Heart left ventricle (tissue), 16 donors: ENCODE data around the gene LILRB1. TPM values are rescaled to one million over a fixed set of nuclear protein-coding genes. Genes with fewer than 3 reads are reported as not detected.

ENCODE experiments used
- ATAC-seq, 4 donors: fragments of 200-7000 bp; cut with Tn5 transposase; one replicate each; pipeline ENCODE4 v1.9.1; 2020 to 2022; ENCODE audit warnings: moderate library complexity in 4 of 4, mild to moderate bottlenecking in 3 of 4, moderate number of reproducible peaks in 1 of 4
- DNase-seq, 5 donors: peaks; one replicate each; pipeline ENCODE4 v3.0.0-alpha.2; 2020
- H3K27ac ChIP-seq, 12 donors: fragments of 200-600 bp; sonication (generic) in 4 of 12; one replicate each; pipeline versions ENCODE4 v1.5.0 to v1.8.0; 2016 to 2022; ENCODE audit warnings: mild to moderate bottlenecking in 2 of 12
- H3K27me3 ChIP-seq, 9 donors: fragments of 200-600 bp; sonication (generic) in 2 of 9; one replicate each; pipeline versions ENCODE4 v1.5.1 to v1.8.0; 2016 to 2022; ENCODE audit warnings: mild to moderate bottlenecking in 3 of 9
- H3K36me3 ChIP-seq, 9 donors: fragments of 200-600 bp; sonication (generic) in 2 of 9; one replicate each; pipeline versions ENCODE4 v1.5.0 to v1.8.0; 2018 to 2022; ENCODE audit warnings: mild to moderate bottlenecking in 2 of 9
- H3K4me1 ChIP-seq, 12 donors: fragments of 200-600 bp; sonication (generic) in 4 of 12; one replicate each; pipeline versions ENCODE4 v1.5.0 to v1.8.0; 2016 to 2022; ENCODE audit warnings: mild to moderate bottlenecking in 3 of 12
- H3K4me3 ChIP-seq, 12 donors: fragments of 200-600 bp; sonication (generic) in 4 of 12; one replicate each; pipeline versions ENCODE4 v1.5.0 to v1.8.0; 2017 to 2022; ENCODE audit warnings: mild to moderate bottlenecking in 9 of 12, moderate library complexity in 4 of 12
- H3K9me3 ChIP-seq, 12 donors: fragments of 200-600 bp; sonication (generic) in 4 of 12; one replicate each; pipeline versions ENCODE4 v1.5.0 to v1.8.0; 2016 to 2022; ENCODE audit warnings: mild to moderate bottlenecking in 1 of 12
- CTCF ChIP-seq, 12 donors: fragments of 200-600 bp; sonication (generic) in 4 of 12; IDR thresholded peaks; one replicate each; pipeline versions ENCODE4 v1.5.0 to v1.8.0; 2018 to 2022; ENCODE audit warnings: antibody characterized with exemption in 12 of 12, mild to moderate bottlenecking in 5 of 12
- POLR2A ChIP-seq, 2 donors: fragments of 450-650 bp; IDR thresholded peaks; one replicate each; pipeline ENCODE4 v1.6.1; 2017; ENCODE audit warnings: antibody characterized with exemption in 2 of 2, mild to moderate bottlenecking in 2 of 2, moderate library complexity in 2 of 2
- WGBS, 4 donors: extraction: QIAGEN DNeasy Blood & Tissue Kit in 2 of 4; methylation state at CpG; one replicate each; pipeline versions ENCODE4 v1.1.5 to v1.1.7; 2013 to 2018; 5-methylcytosine and 5-hydroxymethylcytosine counted together
- intact Hi-C, 10 donors: fragments of 100-400 bp; cut with DNase I; formaldehyde crosslinking; loops; one replicate each; pipeline versions ENCODE4 v1.11.1 to v1.14.2; 2022
- polyA plus RNA-seq, 2 donors: library from polyadenylated mRNA; stranded (reverse); fragments of 200-250 nt; gene quantifications; one replicate each; pipeline ENCODE4 v1.2.3, GENCODE V29; 2013
- total RNA-seq, 9 donors: library from RNA; depleted of rRNA in 2 of 9; stranded (reverse); fragments of >200 nt in 2 of 9; fragmentation: NEBNext Ultra II Directional in 3 of 9; extraction: Animal tissue kit (Norgen Biotek cat#: 25700) in 3 of 9; gene quantifications; one replicate each; pipeline versions ENCODE4 v1.1.0 to v1.2.4, GENCODE V29; 2016 to 2023
- donor health status: ischemic (EF 13 %, LVEDD 7.1; RV severe dilation, severe dysfunction).
- donor health status: healthy with polysubstance abuse.
- donor health status: DM: no; HTN: yes; CAD: no.
- donor health status: DM: no; HTN: no; CAD: no.
- donor health status: ischemic (EF 25% LVEDD 6.9; RV normal size, moderate dysfunction).
- donor health status: ischemic (EF 25% LVEDD 5.7; RV mildly dilated, moderate dysfunction).
- donor health status: healthy.
- donor health status: DM: yes; HTN: yes; CAD: no.
- donor health status: ischemic (EF 35%, LVEDD 5.7; RV mildly dilated, moderate dysfunction).
- donor health status: nonischemic (EF 11% LVEDD 7.7; RV severe dilation, severe dysfunction).
- donor health status: DM: yes; HTN: yes; CAD: no.
- donor health status: PGD.
- donor health status: ischemic (EF 29% LVEDD 5.4; RV normal size, mild dysfunction).
- donor health status: nonischemic (EF 23%, LVEDD 6.1; RV moderate dilation, normal function).

The LILRB1 gene
- total and polyA plus RNA-seq, 11 donors, result 0.16 to 35.6 (median 1.0) TPM

- peaks cover 0 to 11% (median 6%) of the 10 kb centered on the region in 9 donors for H3K27me3 ChIP-seq
- DNase-seq (no peak), ATAC-seq (no peak)
- 50 to 56% (median 53%) methylated on average over 4 of the region's 4 CpGs for WGBS, 4 donors
- intact Hi-C loops, result no loop called here
- H3K36me3 ChIP-seq, result peaks cover 0 to 5% (median 0%) of the 10 kb centered on the region in 9 donors
- H3K9me3 ChIP-seq, result no peaks in the 10 kb centered on the region
- H3K4me3 ChIP-seq, result no peak overlapping the region
- no peaks in the 10 kb centered on the region for H3K4me1 ChIP-seq
- no peak overlapping the region for H3K27ac ChIP-seq
- TF ChIP-seq POLR2A (IDR thresholded peaks at IDR 0.05), result no peak
- TF ChIP-seq CTCF (IDR thresholded peaks at IDR 0.05), result no peak
Measured at GRCh38 chr19:54648129-54648528, 17.8 kb downstream of the LILRB1 start.

GRCh38 chr19:54650108-54650655 is 19.9 kb downstream of the LILRB1 start:
- intact Hi-C loops, result loop anchor here in 1 of 10 donors (10.0 kb wide), 1 partner anchor 275 kb away; no protein-coding TSS in a partner anchor
- no peak for ATAC-seq
- no peak for TF ChIP-seq CTCF (IDR thresholded peaks at IDR 0.05)
- TF ChIP-seq POLR2A (IDR thresholded peaks at IDR 0.05), result no peak
- Histone ChIP-seq H3K4me3 (no peak overlapping the region), H3K36me3 (peaks cover 0 to 5% (median 0%) of the 10 kb centered on the region in 9 donors), H3K4me1 (peaks cover 0 to 8% (median 0%) of the 10 kb centered on the region in 12 donors), H3K27ac (no peak overlapping the region), H3K27me3 (peaks cover 0 to 11% (median 6%) of the 10 kb centered on the region in 9 donors), H3K9me3 (no peaks in the 10 kb centered on the region)
- 74 to 86% (median 80%) methylated on average over 6 of the region's 6 CpGs for WGBS, 4 donors
- DNase-seq, result no peak

GRCh38 chr19:54653181-54653809 is 23.0 kb downstream of the LILRB1 start:
- intact Hi-C loops, result loop anchor here in 1 of 10 donors (10.0 kb wide), 1 partner anchor 272 kb away; no protein-coding TSS in a partner anchor
- peaks cover 0 to 11% (median 7%) of the 10 kb centered on the region in 9 donors for H3K27me3 ChIP-seq
- peaks cover 0 to 5% (median 0%) of the 10 kb centered on the region in 9 donors for H3K36me3 ChIP-seq
- ATAC-seq, result no peak
- no peak overlapping the region for H3K4me3 ChIP-seq
- H3K27ac ChIP-seq, result no peak overlapping the region
- WGBS, 4 donors, result 32 to 42% (median 38%) methylated on average over 6 of the region's 6 CpGs
- H3K9me3 ChIP-seq, result no peaks in the 10 kb centered on the region
- H3K4me1 ChIP-seq, result peaks cover 0 to 8% (median 0%) of the 10 kb centered on the region in 12 donors
- DNase-seq, result no peak
- TF ChIP-seq CTCF (IDR thresholded peaks at IDR 0.05), result peak; percentile 27 to 65 (median 50)
- no peak for TF ChIP-seq POLR2A (IDR thresholded peaks at IDR 0.05)
